Femur (tissue), 1 donor: ENCODE data around the gene TNFSF8.

Experiments used
- DNase-seq: peaks from one replicate; pipeline ENCODE4 v3.0.0-alpha.2; 2017

Gene TNFSF8, protein sequence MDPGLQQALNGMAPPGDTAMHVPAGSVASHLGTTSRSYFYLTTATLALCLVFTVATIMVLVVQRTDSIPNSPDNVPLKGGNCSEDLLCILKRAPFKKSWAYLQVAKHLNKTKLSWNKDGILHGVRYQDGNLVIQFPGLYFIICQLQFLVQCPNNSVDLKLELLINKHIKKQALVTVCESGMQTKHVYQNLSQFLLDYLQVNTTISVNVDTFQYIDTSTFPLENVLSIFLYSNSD

DNA sequence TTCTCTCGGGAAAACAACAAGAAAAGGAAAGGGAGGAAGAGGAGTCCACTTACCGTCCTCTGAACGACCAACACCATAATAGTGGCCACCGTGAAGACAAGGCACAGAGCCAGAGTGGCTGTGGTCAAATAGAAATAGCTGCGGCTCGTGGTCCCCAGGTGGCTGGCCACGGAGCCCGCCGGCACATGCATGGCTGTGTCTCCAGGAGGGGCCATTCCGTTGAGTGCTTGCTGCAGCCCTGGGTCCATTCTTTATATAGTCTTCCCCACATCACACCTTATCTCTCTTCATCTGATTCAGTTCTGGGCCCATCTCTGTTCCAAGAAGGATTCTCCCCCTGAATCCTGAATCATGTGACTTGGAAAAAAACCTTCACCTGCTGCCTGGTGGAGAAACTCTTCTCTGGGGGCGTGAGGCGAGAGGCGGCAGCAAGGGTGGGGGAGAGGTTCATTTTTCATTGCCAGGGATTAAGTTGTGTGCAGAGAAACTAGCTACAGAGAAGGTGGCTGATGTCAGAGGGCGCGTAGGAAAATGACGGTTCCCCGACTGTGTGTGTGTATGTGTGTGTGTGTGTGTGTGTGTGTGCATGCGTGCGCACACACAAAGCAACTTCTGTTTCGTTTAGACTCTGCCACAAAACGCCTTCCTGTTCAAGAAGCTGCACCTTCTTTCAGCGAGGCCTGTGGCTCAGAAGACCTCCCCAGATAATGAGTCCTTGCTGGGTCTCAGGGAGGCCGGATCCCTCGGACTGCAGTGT, at the start of gene TNFSF8:
Gene TNFSF8, minus strand, starts transcription at position 536 of the 757 bp plus-strand sequence. Its CDS starts 288 bp downstream, at position 248.
- DNase-seq: peak; percentile 54

GRCh38 chr9:114973216-114973615, 42.8 kb upstream of the TNFSF8 start:
- no peak for DNase-seq

- DNase-seq: no peak
Observed at GRCh38 chr9:114972510-114973136, 42.2 kb upstream of the TNFSF8 start.

DNA sequence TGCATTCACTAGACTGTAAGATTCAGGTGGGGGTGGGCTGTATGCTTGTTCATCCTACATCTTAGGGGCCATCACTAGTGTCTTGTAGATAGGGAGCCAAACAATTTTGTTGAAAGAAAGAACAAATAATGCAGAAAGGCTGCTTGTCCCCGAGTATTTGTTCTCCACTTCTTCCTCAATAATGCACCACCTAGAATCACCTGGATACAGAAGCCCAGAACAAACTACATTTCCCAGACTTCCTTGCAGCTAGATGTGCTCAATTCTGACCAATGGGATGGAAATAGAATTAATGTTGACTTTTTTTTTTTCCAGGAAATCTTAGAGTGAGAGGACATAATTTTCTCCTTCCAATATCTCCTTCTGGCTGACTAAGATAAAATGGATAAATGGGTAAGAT, 38.9 kb upstream of the TNFSF8 start:
- DNase-seq: no peak

- DNase-seq: no peak
Observed at GRCh38 chr9:114968671-114969070, 38.3 kb upstream of the TNFSF8 start.

DNA sequence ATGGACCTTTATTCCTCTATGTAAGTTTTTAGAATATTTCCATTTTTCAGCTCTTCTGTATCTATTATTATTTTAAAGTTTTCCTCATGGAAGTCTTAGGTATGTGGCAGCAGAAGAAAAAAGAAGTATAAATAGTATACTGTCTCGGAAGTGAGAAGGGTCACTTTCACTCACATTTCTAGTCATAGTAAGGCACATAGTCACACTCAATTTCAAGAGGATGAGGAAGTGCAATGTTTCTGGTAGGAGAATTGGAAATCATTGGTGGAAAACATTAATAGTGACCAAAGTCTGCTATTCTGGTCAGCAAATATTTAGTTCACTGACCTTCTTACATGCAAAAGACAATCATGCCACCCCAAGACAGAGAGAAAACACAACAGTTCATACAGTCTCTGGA, 35.2 kb upstream of the TNFSF8 start:
- no peak for DNase-seq

DNA sequence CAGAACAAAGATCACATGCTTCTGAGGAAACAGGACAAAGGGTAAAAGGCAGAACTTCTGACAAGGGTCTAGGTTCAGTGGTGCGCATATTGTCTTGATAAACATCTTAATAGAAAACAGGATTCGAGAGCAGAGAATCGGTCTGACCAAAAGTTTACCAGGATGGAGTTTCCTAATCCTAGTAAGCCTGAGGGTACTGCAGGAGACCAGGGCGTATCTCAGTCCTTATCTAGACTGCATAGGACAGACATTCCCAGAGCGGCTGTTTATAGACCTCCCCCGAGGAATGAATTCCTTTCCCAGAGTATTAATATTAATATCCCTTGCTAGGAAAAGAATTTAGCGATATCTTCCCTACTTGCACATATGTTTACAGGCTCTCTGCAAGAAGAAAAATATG, 32.4 kb upstream of the TNFSF8 start:
- DNase-seq: no peak

- DNase-seq: no peak
Observed at GRCh38 chr9:114960276-114960675, 29.9 kb upstream of the TNFSF8 start.

GRCh38 chr9:114958844-114959235, 28.4 kb upstream of the TNFSF8 start:
- no peak for DNase-seq

DNA sequence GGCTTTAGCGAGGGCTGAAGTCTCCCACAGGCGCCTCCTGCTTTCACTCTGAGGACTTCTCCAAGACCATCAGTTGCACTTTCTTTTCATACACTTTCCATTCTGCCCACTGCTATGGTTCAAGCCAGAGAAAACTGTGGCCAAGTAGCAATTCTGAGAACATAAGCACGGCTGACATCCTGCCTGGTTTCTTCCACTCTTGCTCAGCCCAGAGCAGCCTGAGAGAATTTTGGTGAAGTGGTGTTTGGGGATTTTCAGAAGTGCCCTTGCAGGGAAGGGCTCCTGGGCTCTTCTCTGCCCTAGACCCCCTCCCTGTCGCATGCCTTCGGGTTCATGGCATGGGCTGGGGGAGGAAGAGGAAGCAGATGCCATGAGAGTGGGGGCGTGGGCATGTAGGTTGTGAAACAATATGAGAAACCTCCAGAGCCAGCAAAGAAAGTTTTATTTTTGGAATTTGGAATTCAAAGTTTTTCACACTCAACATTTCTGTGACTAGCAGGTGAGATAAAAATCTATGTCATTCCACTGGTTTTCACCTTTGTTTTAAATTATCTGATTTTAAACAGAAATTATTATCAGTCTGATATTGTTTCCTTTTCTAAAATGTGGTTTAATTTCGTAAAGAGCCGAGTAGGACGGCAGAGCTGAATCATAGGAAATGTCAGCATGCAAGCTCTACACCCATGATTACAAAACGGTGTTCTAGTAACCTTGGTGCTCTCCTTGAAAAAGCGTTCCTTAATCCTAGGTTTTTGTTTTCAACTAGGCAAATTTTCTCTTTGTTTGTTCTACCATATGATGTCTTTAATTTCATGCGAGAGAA, 27.8 kb upstream of the TNFSF8 start:
- DNase-seq: peak; percentile 42

GRCh38 chr9:114957558-114957957, 27.2 kb upstream of the TNFSF8 start:
- DNase-seq: no peak

- no peak for DNase-seq
Observed at GRCh38 chr9:114954956-114955582, 24.7 kb upstream of the TNFSF8 start.

- DNase-seq: peak; percentile 24
Observed at GRCh38 chr9:114953959-114954358, 23.6 kb upstream of the TNFSF8 start.

DNA sequence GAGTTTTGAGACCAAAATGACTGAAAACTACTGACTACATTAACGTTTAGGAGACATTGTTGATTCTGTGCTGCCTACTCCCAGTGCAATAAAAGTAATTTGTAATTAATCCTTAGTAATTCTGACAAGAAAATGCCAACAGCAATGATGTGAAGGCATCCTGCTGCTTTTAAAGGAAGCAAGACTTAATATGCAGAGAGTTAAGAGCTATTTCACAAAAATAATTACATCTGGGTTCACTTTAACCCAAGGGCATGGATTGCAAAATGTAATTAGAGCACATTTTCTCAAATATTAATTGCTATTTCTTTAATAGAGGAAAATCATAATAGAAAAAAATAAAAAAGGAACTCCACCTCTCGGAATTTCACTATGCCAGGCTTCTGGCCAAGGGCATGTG, 22.7 kb upstream of the TNFSF8 start:
- no peak for DNase-seq

- no peak for DNase-seq
Observed at GRCh38 chr9:114950761-114951160, 20.4 kb upstream of the TNFSF8 start.

DNA sequence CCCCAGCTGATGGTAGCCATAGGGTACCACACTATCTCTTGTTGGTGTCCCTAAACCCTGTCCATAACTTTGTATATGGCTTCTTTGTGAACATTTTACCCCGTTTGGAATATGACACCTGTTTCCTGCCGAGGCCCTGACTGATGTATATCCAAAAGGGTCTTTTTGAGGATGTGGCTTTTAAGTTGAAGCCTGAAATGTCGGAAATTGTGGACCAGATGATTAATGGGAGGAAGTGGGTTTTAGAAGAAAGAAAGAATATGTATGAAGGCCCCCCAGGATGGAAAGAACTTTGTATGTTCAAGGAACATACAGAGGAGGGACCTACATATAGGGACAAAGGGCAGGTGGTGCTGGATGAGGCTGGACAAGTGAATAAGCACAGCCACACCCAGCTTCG, 16.7 kb upstream of the TNFSF8 start:
- DNase-seq: no peak

- DNase-seq: no peak
Observed at GRCh38 chr9:114945616-114946412, 15.4 kb upstream of the TNFSF8 start.

DNA sequence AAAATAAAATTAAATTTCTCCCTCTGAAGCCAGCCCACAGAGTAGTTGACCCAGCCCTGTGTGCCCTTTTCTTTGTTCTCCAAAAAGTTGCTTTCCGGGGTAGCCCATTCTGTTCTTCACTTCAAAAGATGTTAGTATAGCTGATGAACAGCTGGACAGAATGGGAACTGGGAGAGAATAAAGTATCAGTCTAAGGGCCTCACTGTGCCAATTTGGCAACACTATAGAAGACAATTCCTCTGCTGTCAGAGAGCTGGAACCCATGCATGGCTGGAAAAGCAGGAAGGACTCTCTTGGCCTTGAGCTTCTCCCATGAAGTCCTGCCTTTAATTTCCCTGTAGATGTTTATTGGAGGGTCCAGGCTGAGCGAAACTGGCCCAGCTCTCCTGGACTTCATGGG, 11.0 kb upstream of the TNFSF8 start:
- no peak for DNase-seq

GRCh38 chr9:114938687-114939575, 8.5 kb upstream of the TNFSF8 start:
- DNase-seq: peak; percentile 37

DNA sequence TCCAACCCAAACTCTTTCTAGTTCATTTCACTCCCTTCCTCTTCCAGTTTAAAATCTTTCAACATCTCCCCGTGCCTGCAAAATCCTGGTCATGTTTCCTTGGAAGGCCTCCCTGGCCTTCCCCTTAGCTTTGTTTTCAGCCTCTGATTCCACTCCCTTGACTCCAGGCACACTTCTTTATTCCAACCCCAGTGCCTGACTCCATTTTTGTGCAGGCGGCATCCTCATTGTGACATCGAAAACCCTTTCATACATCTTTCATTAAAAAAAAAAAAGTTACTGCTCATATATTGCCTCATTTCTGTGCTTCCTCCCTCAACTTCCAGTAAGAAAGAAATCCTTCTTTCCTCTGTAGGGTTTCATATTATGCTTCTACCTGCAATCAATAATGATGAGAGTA, 7.1 kb upstream of the TNFSF8 start:
- no peak for DNase-seq

DNA sequence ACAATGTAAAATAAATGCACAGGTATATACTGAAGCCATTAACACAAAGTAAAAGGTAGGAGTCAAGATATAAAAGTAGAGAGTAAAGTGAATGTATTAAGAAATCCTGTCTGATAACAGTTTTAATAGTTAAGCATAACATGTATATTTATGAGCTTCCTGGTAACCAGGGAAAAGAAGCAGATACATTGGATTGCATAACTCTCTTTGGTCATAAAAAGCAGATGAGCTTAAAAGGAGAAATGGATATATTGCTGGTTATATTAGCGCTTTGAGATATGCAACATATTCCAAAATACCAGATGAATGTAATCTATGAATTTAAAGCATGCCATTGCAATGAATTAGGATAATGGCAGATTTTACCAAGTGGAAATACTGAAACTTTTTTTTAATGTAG, 6.2 kb upstream of the TNFSF8 start:
- no peak for DNase-seq
